MCF 10A (cell line): ENCODE measurements around the gene ELL2. TPM values are rescaled to one million over a fixed set of nuclear protein-coding genes. Genes with fewer than 3 reads are reported as not detected.

Experiments used
- BruUV-seq: library from RNA; stranded (reverse); fragments of 400-500 nt; replicated peaks from 2 replicates; lab custom pipeline; 2021; lab: Mats Ljungman, UMichigan
- CTCF ChIA-PET: fragments of 300-600 bp; sonication (Branson Sonifier 250); formaldehyde crosslinking; extraction: SDS; loops from one replicate; lab custom pipeline; 2021; ENCODE audit warnings: antibody characterized with exemption, inconsistent platforms; lab: Yijun Ruan, JAX
- POLR2A ChIA-PET: fragments of 300-600, 350-650 bp; sonication (Branson Sonifier 250); formaldehyde crosslinking; extraction: SDS; loops from one replicate; lab custom pipeline; 2020; ENCODE audit warnings: antibody characterized with exemption, inconsistent platforms; lab: Yijun Ruan, JAX
- DNase-seq: peaks from one replicate; pipeline ENCODE4 v3.0.0-alpha.2; 2018; ENCODE audit not compliant: unreplicated experiment
- H3K27ac Mint-ChIP-seq: one replicate; pipeline ENCODE4 v1.8.0; 2022; ENCODE audit warnings: mild to moderate bottlenecking, low read depth, mixed read lengths; ENCODE audit not compliant: unreplicated experiment
- H3K27me3 Mint-ChIP-seq: one replicate; pipeline ENCODE4 v1.8.0; 2022; ENCODE audit warnings: mixed read lengths; ENCODE audit not compliant: insufficient read depth, unreplicated experiment
- H3K36me3 Mint-ChIP-seq: one replicate; pipeline ENCODE4 v1.8.0; 2022; ENCODE audit warnings: mild to moderate bottlenecking, moderate library complexity, mixed read lengths; ENCODE audit not compliant: insufficient read depth, unreplicated experiment
- H3K4me1 Mint-ChIP-seq: one replicate; pipeline ENCODE4 v1.8.0; 2022; ENCODE audit warnings: mixed read lengths; ENCODE audit not compliant: insufficient read depth, unreplicated experiment
- H3K4me3 Mint-ChIP-seq: one replicate; pipeline ENCODE4 v1.8.0; 2022; ENCODE audit warnings: mild to moderate bottlenecking, moderate library complexity, mixed read lengths; ENCODE audit not compliant: unreplicated experiment
- H3K9me3 Mint-ChIP-seq: one replicate; pipeline ENCODE4 v1.8.0; 2022; ENCODE audit warnings: mixed read lengths; ENCODE audit not compliant: unreplicated experiment
- CTCF ChIP-seq: fragments of 200-600 bp; IDR thresholded peaks from one replicate; pipeline ENCODE4 v1.8.0; 2022; ENCODE audit warnings: antibody characterized with exemption, mild to moderate bottlenecking; ENCODE audit not compliant: unreplicated experiment
- intact Hi-C: fragments of 100-400 bp; cut with micrococcal nuclease; formaldehyde crosslinking; loops from 2 replicates; pipeline ENCODE4 v1.14.1; 2022
- total RNA-seq: library from RNA; stranded (reverse); gene quantifications from 2 replicates; pipeline ENCODE4 v1.2.3, GENCODE V29; 2022

Gene ELL2
- total RNA-seq, 1 experiment from 2014 or later = 147 TPM

GRCh38 chr5:95963650-95964410 is 2.2 kb upstream of the ELL2 start:
- peaks cover 11% of the 10 kb centered on the region for H3K36me3 Mint-ChIP-seq
- POLR2A ChIA-PET = interaction anchor here (0.8 to 10.8 kb wide), 6 partner anchors 9 to 291 kb away, joined by 3 to 113 read pairs (median 4); no protein-coding TSS in a partner anchor
- no peak overlapping the region for H3K27ac Mint-ChIP-seq
- intact Hi-C loops = loop anchor here (5.0 kb wide), 1 partner anchor 183 kb away; no protein-coding TSS in a partner anchor
- no peaks in the 10 kb centered on the region for H3K27me3 Mint-ChIP-seq
- no peaks in the 10 kb centered on the region for H3K9me3 Mint-ChIP-seq
- TF ChIP-seq CTCF = no peak
- DNase-seq = peak; percentile 30
- BruUV-seq = no TSS peak
- H3K4me3 Mint-ChIP-seq = no peak overlapping the region
- H3K4me1 Mint-ChIP-seq = peaks cover 19% of the 10 kb centered on the region
- CTCF ChIA-PET = interaction anchor here (0.6 to 1.3 kb wide), 4 partner anchors 26 to 466 kb away, joined by 3 read pairs; no protein-coding TSS in a partner anchor

GRCh38 chr5:95962785-95963184 is 1.1 kb upstream of the ELL2 start:
- Mint-ChIP-seq H3K4me3 (peak overlapping the region; percentile 90), H3K27ac (peak overlapping the region; percentile 91), H3K27me3 (no peaks in the 10 kb centered on the region), H3K36me3 (peaks cover 19% of the 10 kb centered on the region), H3K9me3 (no peaks in the 10 kb centered on the region), H3K4me1 (peaks cover 26% of the 10 kb centered on the region)
- no peak for DNase-seq
- intact Hi-C loops = loop anchor here (5.0 kb wide), 1 partner anchor 185 kb away; no protein-coding TSS in a partner anchor
- BruUV-seq = no TSS peak
- TF ChIP-seq CTCF = no peak
- POLR2A ChIA-PET = interaction anchor here (0.7 to 10.8 kb wide), 11 partner anchors 12 to 374 kb away, joined by 3 to 113 read pairs (median 3); no protein-coding TSS in a partner anchor
- CTCF ChIA-PET = interaction anchor here (0.7 to 8.1 kb wide), 6 partner anchors 11 to 374 kb away, joined by 3 to 95 read pairs (median 3); no protein-coding TSS in a partner anchor

GRCh38 chr5:95962475-95962773 is 773 bp upstream of the ELL2 start:
- BruUV-seq = TSS peak; percentile 72
- peaks cover 22% of the 10 kb centered on the region for H3K36me3 Mint-ChIP-seq
- TF ChIP-seq CTCF = no peak
- no peaks in the 10 kb centered on the region for H3K27me3 Mint-ChIP-seq
- peak overlapping the region; percentile 90 for H3K4me3 Mint-ChIP-seq
- no peak for DNase-seq
- H3K9me3 Mint-ChIP-seq = no peaks in the 10 kb centered on the region
- intact Hi-C loops = loop anchor here (5.0 kb wide), 1 partner anchor 185 kb away; no protein-coding TSS in a partner anchor
- POLR2A ChIA-PET = interaction anchor here (0.7 to 10.8 kb wide), 11 partner anchors 12 to 374 kb away, joined by 3 to 113 read pairs (median 3); no protein-coding TSS in a partner anchor
- H3K4me1 Mint-ChIP-seq = peaks cover 28% of the 10 kb centered on the region
- peak overlapping the region; percentile 91 for H3K27ac Mint-ChIP-seq
- CTCF ChIA-PET = interaction anchor here (0.6 to 8.1 kb wide), 9 partner anchors 12 to 705 kb away, joined by 3 to 95 read pairs (median 3); no protein-coding TSS in a partner anchor
